ENCODE data around the gene LCP2.
A peak's percentile ranks its signal among the peaks of the same experiment; 100 is the strongest.
"Not testable (repeated sequence)": the region's sequence is repeated elsewhere in the genome, so short reads cannot be mapped to it uniquely, and the experiment has no call there.

LCP2 gene

GRCh38 chr5:170247363-170247762 lies 50.2 kb downstream of the LCP2 start:
- no peak for DNase-seq

- no peak for DNase-seq
Observed at GRCh38 chr5:170246126-170246870, 51.3 kb downstream of the LCP2 start.

- DNase-seq = not testable (repeated sequence)
Observed at GRCh38 chr5:170245436-170245835, 52.1 kb downstream of the LCP2 start.

GRCh38 chr5:170238456-170239196 lies 59.0 kb downstream of the LCP2 start:
- no peak for DNase-seq

GRCh38 chr5:170235876-170236864 lies 61.4 kb downstream of the LCP2 start:
- no peak for DNase-seq

- DNase-seq = no peak
Observed at GRCh38 chr5:170233358-170233892, 64.2 kb downstream of the LCP2 start.

- DNase-seq = no peak
Observed at GRCh38 chr5:170232786-170233185, 64.8 kb downstream of the LCP2 start, which contains the start of gene C5orf58. C5orf58 (plus strand) TSS chr5:170232985; CDS start chr5:170234977, 1,992 bp downstream.

GRCh38 chr5:170228762-170229435 lies 68.7 kb downstream of the LCP2 start:
- DNase-seq = no peak

GRCh38 chr5:170226661-170227060 lies 70.9 kb downstream of the LCP2 start:
- DNase-seq = no peak

- peak in 2 of 14 donors; percentile 29 to 57 for DNase-seq
Observed at GRCh38 chr5:170226129-170226615, 71.4 kb downstream of the LCP2 start.

- peak in 10 of 14 donors; percentile 13 to 71 (median 50) for DNase-seq
Observed at GRCh38 chr5:170225326-170226128, 72.0 kb downstream of the LCP2 start.

GRCh38 chr5:170223906-170224305 lies 73.7 kb downstream of the LCP2 start:
- no peak for DNase-seq

GRCh38 chr5:170223360-170223759 lies 74.2 kb downstream of the LCP2 start:
- no peak for DNase-seq

- peak in 5 of 14 donors; percentile 6 to 33 (median 10) for DNase-seq
Observed at GRCh38 chr5:170221327-170221741, 76.2 kb downstream of the LCP2 start.

GRCh38 chr5:170220191-170220590 lies 77.4 kb downstream of the LCP2 start:
- DNase-seq = no peak

GRCh38 chr5:170219615-170220014 lies 78.0 kb downstream of the LCP2 start:
- DNase-seq = no peak

- peak in 2 of 14 donors; percentile 3 to 43 for DNase-seq
Observed at GRCh38 chr5:170218726-170219125, 78.9 kb downstream of the LCP2 start.

- no peak for DNase-seq
Observed at GRCh38 chr5:170217831-170218230, 79.7 kb downstream of the LCP2 start.

- DNase-seq = no peak
Observed at GRCh38 chr5:170216257-170216864, 81.2 kb downstream of the LCP2 start.

Data from C1 segment of cervical spinal cord (tissue), 14 donors.